ENCODE measurements around the gene MINK1.
A peak's percentile ranks its signal among the peaks of the same experiment; 100 is the strongest.
"Not testable (repeated sequence)": the region's sequence is repeated elsewhere in the genome, so short reads cannot be mapped to it uniquely, and the experiment has no call there.

The MINK1 gene

GRCh38 chr17:4851084-4851483 lies 17.9 kb downstream of the MINK1 start:
- Mint-ChIP-seq H3K4me1 (peaks cover 44% of the 10 kb centered on the region), H3K27me3 (no peaks in the 10 kb centered on the region), H3K27ac (no peak overlapping the region), H3K9me3 (peaks cover 5% of the 10 kb centered on the region), H3K4me3 (no peak overlapping the region), H3K36me3 (peaks cover 24% of the 10 kb centered on the region)
- no peak for ATAC-seq

- Mint-ChIP-seq H3K9me3 (peaks cover 5% of the 10 kb centered on the region), H3K27me3 (no peaks in the 10 kb centered on the region), H3K4me3 (no peak overlapping the region), H3K27ac (peak overlapping the region; percentile 15), H3K4me1 (peaks cover 51% of the 10 kb centered on the region), H3K36me3 (peaks cover 35% of the 10 kb centered on the region)
- no peak for ATAC-seq
Observed at GRCh38 chr17:4852567-4853207, 19.5 kb downstream of the MINK1 start.

GRCh38 chr17:4853208-4853671 lies 20.1 kb downstream of the MINK1 start:
- no peak for ATAC-seq
- no peaks in the 10 kb centered on the region for H3K27me3 Mint-ChIP-seq

GRCh38 chr17:4854111-4854681 lies 21.1 kb downstream of the MINK1 start:
- H3K4me3 Mint-ChIP-seq = no peak overlapping the region
- H3K27me3 Mint-ChIP-seq = no peaks in the 10 kb centered on the region
- ATAC-seq = no peak
- H3K36me3 Mint-ChIP-seq = peaks cover 35% of the 10 kb centered on the region
- H3K9me3 Mint-ChIP-seq = peaks cover 5% of the 10 kb centered on the region
- H3K27ac Mint-ChIP-seq = no peak overlapping the region
- H3K4me1 Mint-ChIP-seq = peaks cover 53% of the 10 kb centered on the region

More at GRCh38 chr17:4853208-4853671, 20.1 kb downstream of the MINK1 start:
- H3K4me1 Mint-ChIP-seq = peaks cover 53% of the 10 kb centered on the region
- peaks cover 35% of the 10 kb centered on the region for H3K36me3 Mint-ChIP-seq
- peaks cover 5% of the 10 kb centered on the region for H3K9me3 Mint-ChIP-seq
- no peak overlapping the region for H3K4me3 Mint-ChIP-seq
- H3K27ac Mint-ChIP-seq = no peak overlapping the region

- Mint-ChIP-seq H3K27ac (no peak overlapping the region), H3K9me3 (peaks cover 5% of the 10 kb centered on the region), H3K4me1 (peaks cover 34% of the 10 kb centered on the region), H3K36me3 (peaks cover 37% of the 10 kb centered on the region), H3K4me3 (no peak overlapping the region), H3K27me3 (no peaks in the 10 kb centered on the region)
- ATAC-seq = no peak
Observed at GRCh38 chr17:4856271-4856936, 23.3 kb downstream of the MINK1 start.

GRCh38 chr17:4856937-4857314 lies 23.8 kb downstream of the MINK1 start:
- Mint-ChIP-seq H3K9me3 (peaks cover 5% of the 10 kb centered on the region), H3K36me3 (peaks cover 36% of the 10 kb centered on the region), H3K4me1 (peaks cover 30% of the 10 kb centered on the region), H3K27me3 (no peaks in the 10 kb centered on the region), H3K27ac (no peak overlapping the region), H3K4me3 (no peak overlapping the region)
- ATAC-seq = no peak

- Mint-ChIP-seq H3K4me1 (peaks cover 26% of the 10 kb centered on the region), H3K36me3 (peaks cover 32% of the 10 kb centered on the region)
- not testable (repeated sequence) for H3K9me3 Mint-ChIP-seq, H3K27ac Mint-ChIP-seq, ATAC-seq, H3K27me3 Mint-ChIP-seq, H3K4me3 Mint-ChIP-seq
Observed at GRCh38 chr17:4857347-4857746, 24.2 kb downstream of the MINK1 start.

GRCh38 chr17:4858068-4858881 lies 25.1 kb downstream of the MINK1 start:
- peaks cover 24% of the 10 kb centered on the region for H3K4me1 Mint-ChIP-seq
- H3K9me3 Mint-ChIP-seq = no peaks in the 10 kb centered on the region
- H3K27me3 Mint-ChIP-seq = no peaks in the 10 kb centered on the region
- ATAC-seq = no peak
- H3K27ac Mint-ChIP-seq = no peak overlapping the region
- no peak overlapping the region for H3K4me3 Mint-ChIP-seq
- peaks cover 30% of the 10 kb centered on the region for H3K36me3 Mint-ChIP-seq

- Mint-ChIP-seq H3K4me1 (peaks cover 24% of the 10 kb centered on the region), H3K27ac (no peak overlapping the region), H3K36me3 (peaks cover 29% of the 10 kb centered on the region), H3K27me3 (no peaks in the 10 kb centered on the region), H3K9me3 (no peaks in the 10 kb centered on the region), H3K4me3 (no peak overlapping the region)
- ATAC-seq = no peak
Observed at GRCh38 chr17:4858882-4859260, 25.7 kb downstream of the MINK1 start.

- Mint-ChIP-seq H3K27me3 (no peaks in the 10 kb centered on the region), H3K4me3 (no peak overlapping the region), H3K9me3 (no peaks in the 10 kb centered on the region), H3K4me1 (peaks cover 16% of the 10 kb centered on the region), H3K27ac (no peak overlapping the region), H3K36me3 (peaks cover 19% of the 10 kb centered on the region)
- no peak for ATAC-seq
Observed at GRCh38 chr17:4859816-4860625, 26.9 kb downstream of the MINK1 start.

GRCh38 chr17:4860651-4861050 lies 27.5 kb downstream of the MINK1 start:
- no peak overlapping the region for H3K27ac Mint-ChIP-seq

GRCh38 chr17:4861052-4861451 lies 27.9 kb downstream of the MINK1 start:
- Mint-ChIP-seq H3K4me1 (peaks cover 16% of the 10 kb centered on the region), H3K27ac (no peak overlapping the region), H3K27me3 (no peaks in the 10 kb centered on the region), H3K4me3 (no peak overlapping the region), H3K36me3 (peaks cover 18% of the 10 kb centered on the region), H3K9me3 (no peaks in the 10 kb centered on the region)
- no peak for ATAC-seq

More at GRCh38 chr17:4860651-4861050, 27.5 kb downstream of the MINK1 start:
- peaks cover 19% of the 10 kb centered on the region for H3K36me3 Mint-ChIP-seq
- peaks cover 16% of the 10 kb centered on the region for H3K4me1 Mint-ChIP-seq
- ATAC-seq = no peak
- H3K27me3 Mint-ChIP-seq = no peaks in the 10 kb centered on the region
- no peak overlapping the region for H3K4me3 Mint-ChIP-seq
- no peaks in the 10 kb centered on the region for H3K9me3 Mint-ChIP-seq

GRCh38 chr17:4862720-4863119 lies 29.6 kb downstream of the MINK1 start:
- Mint-ChIP-seq H3K27me3 (no peaks in the 10 kb centered on the region), H3K9me3 (no peaks in the 10 kb centered on the region), H3K4me1 (peaks cover 4% of the 10 kb centered on the region), H3K27ac (no peak overlapping the region), H3K4me3 (no peak overlapping the region), H3K36me3 (peaks cover 7% of the 10 kb centered on the region)
- ATAC-seq = no peak

- Mint-ChIP-seq H3K36me3 (peaks cover 7% of the 10 kb centered on the region), H3K4me3 (no peak overlapping the region), H3K27me3 (no peaks in the 10 kb centered on the region), H3K9me3 (no peaks in the 10 kb centered on the region), H3K27ac (no peak overlapping the region), H3K4me1 (no peaks in the 10 kb centered on the region)
- no peak for ATAC-seq
Observed at GRCh38 chr17:4863321-4863720, 30.2 kb downstream of the MINK1 start.

Data from stimulated activated memory B cell treated with anti-CD40 and anti-IgM and Interleukin-4, amounts not matched to agents 10 μg/mL and 1 μg/mL and 100 μg/mL, for 72 hours (primary cell).